Astrocyte (in vitro differentiated cells and primary cell): ENCODE data around the gene UGT1A8. TPM values are rescaled to one million over a fixed set of nuclear protein-coding genes. Genes with fewer than 3 reads are reported as not detected.

Experiments
- DNase-seq: peaks from one replicate; pipeline ENCODE4 v3.0.0-alpha.2; 2010; ENCODE audit warnings: low read depth
- FAIRE-seq: peaks from 2 replicates; lab custom pipeline; 2011; peaks lifted over from hg19 to GRCh38; lab: Jason Lieb, UNC
- H2AFZ ChIP-seq: 2 replicates; pipeline ENCODE4 v1.6.0; 2012; ENCODE audit warnings: low read depth, low read length, inconsistent platforms
- H3K27ac ChIP-seq: 2 replicates; pipeline ENCODE4 v1.5.1; 2011; ENCODE audit warnings: low read depth, low read length, inconsistent platforms
- H3K27me3 ChIP-seq: 2 replicates; pipeline ENCODE4 v1.6.0; 2011; ENCODE audit warnings: low read length, inconsistent platforms; ENCODE audit not compliant: insufficient read depth
- H3K36me3 ChIP-seq: 2 replicates; pipeline ENCODE4 v1.5.1; 2011; ENCODE audit warnings: low read length, inconsistent platforms; ENCODE audit not compliant: insufficient read depth
- H3K4me1 ChIP-seq: 2 replicates; pipeline ENCODE4 v1.5.1; 2011; ENCODE audit warnings: low read length, inconsistent platforms; ENCODE audit not compliant: insufficient read depth
- H3K4me2 ChIP-seq: 2 replicates; pipeline ENCODE4 v1.6.0; 2012; ENCODE audit warnings: low read length, inconsistent platforms
- H3K4me3 ChIP-seq: 2 replicates; pipeline ENCODE4 v1.5.1; 2011; ENCODE audit warnings: low read depth, mild to moderate bottlenecking, low read length, inconsistent platforms; ENCODE audit not compliant: insufficient read depth
- H3K79me2 ChIP-seq: 2 replicates; pipeline ENCODE4 v1.6.0; 2012; ENCODE audit warnings: mild to moderate bottlenecking, low read length, inconsistent platforms; ENCODE audit not compliant: insufficient read depth
- H3K9ac ChIP-seq: 2 replicates; pipeline ENCODE4 v1.6.0; 2012; ENCODE audit warnings: mild to moderate bottlenecking, low read length, inconsistent platforms
- H3K9me3 ChIP-seq: 2 replicates; pipeline ENCODE4 v1.5.1; 2012; ENCODE audit warnings: low read depth, mild to moderate bottlenecking, low read length, inconsistent platforms; ENCODE audit not compliant: insufficient read depth
- H4K20me1 ChIP-seq: 2 replicates; pipeline ENCODE4 v1.6.0; 2012; ENCODE audit warnings: low read length, inconsistent platforms; ENCODE audit not compliant: insufficient read depth
- H3K27ac Mint-ChIP-seq: one replicate; pipeline ENCODE4 v1.8.0; 2021; ENCODE audit warnings: mild to moderate bottlenecking, mixed read lengths; ENCODE audit not compliant: unreplicated experiment
- H3K27me3 Mint-ChIP-seq: one replicate; pipeline ENCODE4 v1.8.0; 2021; ENCODE audit warnings: low read depth, mixed read lengths; ENCODE audit not compliant: unreplicated experiment
- H3K36me3 Mint-ChIP-seq: one replicate; pipeline ENCODE4 v1.8.0; 2021; ENCODE audit warnings: low read depth, mixed read lengths; ENCODE audit not compliant: unreplicated experiment
- H3K4me1 Mint-ChIP-seq: one replicate; pipeline ENCODE4 v1.8.0; 2021; ENCODE audit warnings: low read depth, mixed read lengths; ENCODE audit not compliant: unreplicated experiment
- H3K4me3 Mint-ChIP-seq: one replicate; pipeline ENCODE4 v1.8.0; 2021; ENCODE audit warnings: mild to moderate bottlenecking, moderate library complexity, mixed read lengths; ENCODE audit not compliant: unreplicated experiment
- H3K9me3 Mint-ChIP-seq: one replicate; pipeline ENCODE4 v1.8.0; 2021; ENCODE audit warnings: mild to moderate bottlenecking, mixed read lengths; ENCODE audit not compliant: unreplicated experiment
- EZH2 ChIP-seq: IDR thresholded peaks from 2 replicates; pipeline ENCODE4 v1.6.1; 2012; ENCODE audit warnings: mild to moderate bottlenecking, low read length, inconsistent platforms; ENCODE audit not compliant: insufficient read depth
- total RNA-seq: library from RNA; stranded (reverse); gene quantifications from 2 replicates; pipeline ENCODE4 v1.2.1, GENCODE V29; 2021
- TF ChIP-seq, protein P1 (sequence below): IDR thresholded peaks from 2 replicates; pipeline ENCODE4 v1.5.1; 2011; ENCODE audit warnings: low read depth, mild to moderate bottlenecking, inconsistent platforms, low read length, moderate library complexity; ENCODE audit not compliant: insufficient read depth

UGT1A8 gene
- total RNA-seq, 1 donor from 2014 or later: not detected

DNA sequence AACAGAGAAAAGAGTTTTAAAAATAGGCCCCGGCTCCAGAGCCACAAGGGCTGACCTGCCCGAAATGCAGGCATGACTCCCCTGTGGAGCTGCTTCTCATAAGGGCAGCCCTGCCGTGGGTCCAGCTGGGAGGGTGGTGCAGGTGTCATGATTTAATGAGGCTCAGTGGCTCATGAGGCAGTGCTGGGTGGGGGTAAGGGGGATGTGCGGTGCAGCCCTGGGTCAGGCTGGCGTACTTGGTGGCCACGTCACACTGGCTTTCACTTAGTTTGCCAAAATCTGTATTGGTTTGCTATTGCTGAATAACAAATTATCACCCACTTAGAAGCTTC, 203.3 kb downstream of the UGT1A8 start:
- Histone ChIP-seq H3K36me3 (no peaks in the 10 kb centered on the region), H2AFZ (no peak overlapping the region), H3K4me1 (no peaks in the 10 kb centered on the region), H3K9me3 (no peaks in the 10 kb centered on the region), H4K20me1 (no peaks in the 10 kb centered on the region), H3K4me3 (no peak overlapping the region), H3K9ac (no peak overlapping the region), H3K27ac (no peak overlapping the region), H3K4me2 (no peak overlapping the region), H3K79me2 (no peaks in the 10 kb centered on the region), H3K27me3 (no peaks in the 10 kb centered on the region)
- H3K36me3 Mint-ChIP-seq: no peaks in the 10 kb centered on the region
- FAIRE-seq: no peak
- no peak overlapping the region for H3K27ac Mint-ChIP-seq
- DNase-seq: no peak
- no peaks in the 10 kb centered on the region for H3K9me3 Mint-ChIP-seq
- TF ChIP-seq, protein P1, sequence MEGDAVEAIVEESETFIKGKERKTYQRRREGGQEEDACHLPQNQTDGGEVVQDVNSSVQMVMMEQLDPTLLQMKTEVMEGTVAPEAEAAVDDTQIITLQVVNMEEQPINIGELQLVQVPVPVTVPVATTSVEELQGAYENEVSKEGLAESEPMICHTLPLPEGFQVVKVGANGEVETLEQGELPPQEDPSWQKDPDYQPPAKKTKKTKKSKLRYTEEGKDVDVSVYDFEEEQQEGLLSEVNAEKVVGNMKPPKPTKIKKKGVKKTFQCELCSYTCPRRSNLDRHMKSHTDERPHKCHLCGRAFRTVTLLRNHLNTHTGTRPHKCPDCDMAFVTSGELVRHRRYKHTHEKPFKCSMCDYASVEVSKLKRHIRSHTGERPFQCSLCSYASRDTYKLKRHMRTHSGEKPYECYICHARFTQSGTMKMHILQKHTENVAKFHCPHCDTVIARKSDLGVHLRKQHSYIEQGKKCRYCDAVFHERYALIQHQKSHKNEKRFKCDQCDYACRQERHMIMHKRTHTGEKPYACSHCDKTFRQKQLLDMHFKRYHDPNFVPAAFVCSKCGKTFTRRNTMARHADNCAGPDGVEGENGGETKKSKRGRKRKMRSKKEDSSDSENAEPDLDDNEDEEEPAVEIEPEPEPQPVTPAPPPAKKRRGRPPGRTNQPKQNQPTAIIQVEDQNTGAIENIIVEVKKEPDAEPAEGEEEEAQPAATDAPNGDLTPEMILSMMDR: no peak
- no peak for TF ChIP-seq EZH2
- H3K4me1 Mint-ChIP-seq: no peaks in the 10 kb centered on the region
- H3K4me3 Mint-ChIP-seq: no peak overlapping the region
- H3K27me3 Mint-ChIP-seq: peaks cover 22% of the 10 kb centered on the region

DNA sequence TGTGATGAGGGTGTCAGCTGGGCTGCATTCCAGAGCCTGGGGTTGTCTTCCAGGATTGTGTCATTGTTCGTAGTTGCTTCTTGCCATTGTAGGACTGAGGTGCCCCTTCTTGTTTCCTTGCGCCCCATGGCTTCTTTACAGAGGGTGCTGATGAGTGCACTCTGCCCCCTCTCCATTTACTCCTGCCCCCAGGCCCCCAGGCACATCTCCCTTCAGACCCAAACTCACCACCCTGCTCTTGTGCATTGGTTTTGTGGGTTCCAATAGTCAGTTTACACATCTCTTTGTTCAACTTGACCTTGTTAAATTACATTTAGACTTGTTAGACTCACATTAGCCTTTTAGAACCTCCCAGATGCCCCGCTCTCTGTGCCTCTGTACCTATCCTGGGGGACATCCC, 203.8 kb downstream of the UGT1A8 start:
- Mint-ChIP-seq H3K4me1 (no peaks in the 10 kb centered on the region), H3K27me3 (peaks cover 22% of the 10 kb centered on the region), H3K9me3 (no peaks in the 10 kb centered on the region), H3K36me3 (no peaks in the 10 kb centered on the region), H3K27ac (no peak overlapping the region), H3K4me3 (no peak overlapping the region)
- Histone ChIP-seq H3K4me2 (no peak overlapping the region), H3K4me3 (no peak overlapping the region), H2AFZ (no peak overlapping the region), H3K36me3 (no peaks in the 10 kb centered on the region), H4K20me1 (no peaks in the 10 kb centered on the region), H3K27ac (no peak overlapping the region), H3K9ac (no peak overlapping the region), H3K79me2 (no peaks in the 10 kb centered on the region), H3K9me3 (no peaks in the 10 kb centered on the region), H3K4me1 (no peaks in the 10 kb centered on the region), H3K27me3 (no peaks in the 10 kb centered on the region)
- TF ChIP-seq EZH2: no peak
- TF ChIP-seq, protein P1: no peak
- DNase-seq (no peak), FAIRE-seq (no peak)

DNA sequence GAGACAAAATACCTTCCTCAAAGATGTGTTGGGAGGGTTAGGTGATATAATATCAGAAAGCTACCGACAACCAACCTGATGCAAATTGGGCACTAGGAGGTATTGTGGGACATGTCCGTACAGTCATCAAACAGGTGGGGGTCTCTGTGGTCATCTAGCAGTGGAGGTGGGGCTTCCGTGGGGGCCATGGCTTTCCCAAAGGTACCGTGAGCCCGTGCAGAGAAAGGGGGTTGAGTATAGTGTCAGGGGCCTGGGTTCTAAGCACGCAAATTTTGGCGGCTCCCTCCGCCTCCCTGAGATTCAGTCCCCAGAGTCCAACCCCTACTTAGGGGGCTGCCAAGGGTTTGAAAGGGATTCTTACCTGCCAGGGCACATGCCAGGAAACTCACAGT, 204.3 kb downstream of the UGT1A8 start:
- DNase-seq (no peak), FAIRE-seq (no peak)
- no peak overlapping the region for H3K9ac ChIP-seq

More for the DNA sequence above, 204.3 kb downstream of the UGT1A8 start:
- Histone ChIP-seq H3K27ac (no peak overlapping the region), H3K4me2 (no peak overlapping the region), H3K27me3 (no peaks in the 10 kb centered on the region), H4K20me1 (no peaks in the 10 kb centered on the region), H3K79me2 (no peaks in the 10 kb centered on the region), H3K4me1 (no peaks in the 10 kb centered on the region), H3K9me3 (no peaks in the 10 kb centered on the region), H3K36me3 (no peaks in the 10 kb centered on the region), H3K4me3 (no peak overlapping the region), H2AFZ (no peak overlapping the region)
- no peaks in the 10 kb centered on the region for H3K9me3 Mint-ChIP-seq
- TF ChIP-seq EZH2: no peak
- TF ChIP-seq, protein P1: no peak
- no peaks in the 10 kb centered on the region for H3K36me3 Mint-ChIP-seq
- H3K27me3 Mint-ChIP-seq: peaks cover 22% of the 10 kb centered on the region
- no peak overlapping the region for H3K27ac Mint-ChIP-seq
- H3K4me1 Mint-ChIP-seq: no peaks in the 10 kb centered on the region
- no peak overlapping the region for H3K4me3 Mint-ChIP-seq
